GM19239 (cell line): ENCODE data around the gene COL1A2.

Source experiments
- DNase-seq: peaks from one replicate; pipeline ENCODE4 v3.0.0; 2011; ENCODE audit warnings: low spot score; ENCODE audit not compliant: insufficient read length
- FAIRE-seq: peaks from 2 replicates; lab custom pipeline; 2011; peaks lifted over from hg19 to GRCh38; lab: Jason Lieb, UNC

The COL1A2 gene

DNA sequence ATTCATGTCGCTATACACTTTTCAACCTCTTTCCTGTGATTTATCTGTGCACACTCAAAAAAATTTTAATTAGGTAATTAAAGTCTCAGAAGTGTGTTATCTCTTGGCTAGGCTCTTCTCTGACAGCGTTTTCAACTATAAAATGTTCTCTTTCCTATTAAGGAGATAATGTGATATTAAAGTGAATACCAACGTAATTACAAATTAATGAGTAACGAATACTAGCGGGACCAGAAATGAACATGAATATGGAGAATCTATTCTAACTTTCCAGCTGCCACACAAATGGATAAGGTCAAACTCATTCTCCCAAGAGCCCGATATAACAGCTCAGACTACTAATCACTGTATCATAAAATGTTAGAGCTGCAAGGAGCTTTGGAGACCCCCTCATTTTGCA, 12.0 kb downstream of the COL1A2 start:
- no peak for FAIRE-seq
- no peak for DNase-seq

DNA sequence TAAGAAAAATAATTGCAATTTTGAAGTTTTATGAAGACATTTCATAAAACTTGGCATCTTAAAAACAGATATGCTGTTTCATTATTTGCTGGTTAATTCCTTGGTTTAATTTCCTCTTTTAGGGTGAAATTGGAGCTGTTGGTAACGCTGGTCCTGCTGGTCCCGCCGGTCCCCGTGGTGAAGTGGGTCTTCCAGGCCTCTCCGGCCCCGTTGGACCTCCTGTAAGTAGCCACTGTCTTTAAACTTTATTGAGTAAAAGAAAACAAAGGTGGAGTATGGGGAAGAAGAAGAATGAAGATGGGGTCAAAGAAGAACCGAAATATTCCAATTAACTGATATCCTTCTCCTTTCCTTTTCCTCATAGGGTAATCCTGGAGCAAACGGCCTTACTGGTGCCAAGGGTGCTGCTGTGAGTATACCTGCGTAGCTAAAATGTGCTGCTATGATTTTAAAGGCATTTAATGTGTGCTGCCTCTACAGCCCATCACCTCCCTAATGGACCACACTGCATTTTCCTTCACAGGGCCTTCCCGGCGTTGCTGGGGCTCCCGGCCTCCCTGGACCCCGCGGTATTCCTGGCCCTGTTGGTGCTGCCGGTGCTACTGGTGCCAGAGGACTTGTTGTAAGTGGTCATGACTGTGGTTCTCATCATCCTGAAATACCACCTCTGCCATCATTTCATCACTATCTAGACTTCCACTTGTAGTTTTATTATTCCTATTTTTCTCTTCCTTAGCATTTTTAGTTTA, 14.7 kb downstream of the COL1A2 start:
- FAIRE-seq (no peak), DNase-seq (no peak)

DNA sequence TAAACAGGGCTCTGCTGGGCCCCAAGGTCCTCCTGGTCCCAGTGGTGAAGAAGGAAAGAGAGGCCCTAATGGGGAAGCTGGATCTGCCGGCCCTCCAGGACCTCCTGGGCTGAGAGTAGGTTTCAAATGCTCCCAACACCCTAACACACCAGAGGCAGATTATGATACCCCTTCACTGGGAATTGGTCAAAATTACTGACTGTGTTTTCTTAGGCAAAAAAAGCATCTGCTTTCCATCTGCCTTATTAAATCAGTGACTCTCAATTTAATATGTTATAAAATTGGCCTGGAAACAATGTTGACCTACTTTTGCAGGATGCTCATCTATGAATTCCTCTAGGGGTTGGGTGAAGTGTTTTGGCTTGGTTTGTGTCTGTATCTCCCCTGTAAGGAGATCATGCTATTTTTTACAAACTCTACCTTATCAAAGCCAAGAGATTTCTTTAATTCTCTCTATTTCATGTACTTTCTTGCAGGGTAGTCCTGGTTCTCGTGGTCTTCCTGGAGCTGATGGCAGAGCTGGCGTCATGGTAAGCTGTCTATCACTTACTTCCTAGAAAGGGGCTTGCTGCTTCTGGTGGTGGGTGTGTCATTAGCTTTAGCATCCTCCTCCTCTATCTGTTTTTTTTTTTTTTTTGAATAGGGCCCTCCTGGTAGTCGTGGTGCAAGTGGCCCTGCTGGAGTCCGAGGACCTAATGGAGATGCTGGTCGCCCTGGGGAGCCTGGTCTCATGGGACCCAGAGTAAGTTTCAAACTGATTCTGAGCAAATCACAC, 15.9 kb downstream of the COL1A2 start:
- DNase-seq: no peak
- FAIRE-seq: no peak

DNA sequence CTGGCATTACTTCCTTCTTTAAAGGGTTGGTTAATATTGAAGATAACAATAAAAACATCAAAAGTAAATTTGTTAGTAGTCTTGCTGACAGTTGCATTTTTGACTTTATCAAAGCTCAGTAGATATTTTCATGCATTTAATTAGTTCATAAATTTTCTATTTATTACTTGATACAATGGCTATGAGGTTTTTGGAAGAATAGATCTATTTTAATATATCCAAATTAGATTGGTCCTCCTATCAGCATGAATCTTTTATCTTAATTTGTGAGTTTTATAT, 16.4 kb downstream of the COL1A2 start:
- no peak for DNase-seq
- FAIRE-seq: no peak

DNA sequence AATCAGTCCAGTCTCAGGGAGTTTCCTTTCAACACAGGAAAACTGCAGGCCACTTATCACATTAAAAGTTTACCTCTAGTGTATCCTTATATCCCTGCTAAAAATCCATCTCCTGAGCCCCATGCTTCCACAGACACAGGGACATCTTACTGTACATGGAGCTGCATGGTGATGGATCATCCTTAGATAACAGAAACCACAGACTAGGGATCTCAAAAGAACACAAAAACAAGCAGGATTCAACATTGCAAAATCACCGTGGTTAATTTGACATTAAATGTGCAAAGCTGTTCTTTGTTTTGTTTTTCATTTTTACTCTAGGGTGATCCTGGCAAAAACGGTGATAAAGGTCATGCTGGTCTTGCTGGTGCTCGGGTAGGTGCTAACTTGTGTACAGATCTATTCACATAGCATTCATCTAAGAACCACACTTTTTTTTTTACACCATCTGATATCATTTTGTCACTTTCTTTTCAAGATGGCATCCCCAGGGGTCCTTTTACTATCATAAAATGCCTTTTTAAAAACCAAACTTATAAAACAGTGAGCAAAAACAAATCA, 18.1 kb downstream of the COL1A2 start:
- DNase-seq: no peak
- no peak for FAIRE-seq

DNA sequence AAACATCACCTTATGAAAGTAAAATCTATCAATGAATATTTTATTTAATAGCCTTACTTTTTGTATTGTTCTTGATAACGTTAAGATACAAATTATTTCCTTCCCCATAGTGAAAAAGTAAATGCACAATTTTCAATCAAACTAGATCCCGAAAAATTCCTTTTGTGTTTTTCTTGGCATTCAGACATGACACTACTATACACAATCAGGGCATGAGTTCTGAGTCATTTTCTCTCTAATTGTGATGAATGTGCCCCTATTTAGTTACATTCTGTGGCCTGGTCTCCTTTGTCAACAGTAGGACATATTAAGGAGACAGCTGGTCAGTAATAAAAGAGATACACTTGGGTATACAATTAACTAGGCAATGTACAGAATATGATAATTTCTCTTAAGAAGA, 19.8 kb downstream of the COL1A2 start:
- DNase-seq: no peak

DNA sequence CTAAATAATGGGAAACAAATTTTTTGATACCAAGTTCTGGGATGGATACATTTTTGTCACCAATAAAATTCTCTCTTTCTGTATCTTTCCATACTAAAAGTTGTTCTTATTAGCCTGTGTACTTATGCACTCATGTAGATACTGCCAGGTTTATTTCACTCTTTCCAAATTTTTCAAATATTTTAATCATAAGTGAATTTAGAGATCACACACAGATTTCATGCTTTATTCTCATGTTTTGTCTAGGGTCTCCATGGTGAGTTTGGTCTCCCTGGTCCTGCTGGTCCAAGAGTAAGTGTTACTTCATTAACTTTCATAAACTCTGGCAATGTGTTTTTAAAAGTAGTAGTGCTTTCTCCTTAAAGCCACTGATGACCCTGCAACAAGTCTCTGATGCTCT, 20.3 kb downstream of the COL1A2 start:
- no peak for DNase-seq
- FAIRE-seq: no peak

More for the DNA sequence above, 19.8 kb downstream of the COL1A2 start:
- no peak for FAIRE-seq

DNA sequence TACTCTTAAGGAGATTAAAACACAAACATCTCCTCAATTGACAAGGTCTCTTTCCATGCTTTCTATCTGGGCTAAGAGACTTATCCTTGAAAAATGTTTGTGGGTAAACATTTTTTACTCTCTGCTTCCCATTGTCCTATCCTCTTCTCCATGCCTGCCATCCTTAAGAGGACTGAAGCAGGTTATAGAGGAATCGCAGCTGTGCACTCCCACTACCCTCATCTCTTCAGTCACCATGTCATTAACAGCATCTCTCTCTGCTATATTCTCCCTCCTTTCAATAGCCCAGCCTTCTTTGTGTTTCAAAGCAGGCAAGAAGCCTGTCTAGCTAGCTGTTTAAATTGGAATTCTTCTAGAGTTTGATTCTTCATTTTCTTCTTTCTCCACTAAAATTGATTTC, 22.6 kb downstream of the COL1A2 start:
- no peak for FAIRE-seq
- DNase-seq: no peak

DNA sequence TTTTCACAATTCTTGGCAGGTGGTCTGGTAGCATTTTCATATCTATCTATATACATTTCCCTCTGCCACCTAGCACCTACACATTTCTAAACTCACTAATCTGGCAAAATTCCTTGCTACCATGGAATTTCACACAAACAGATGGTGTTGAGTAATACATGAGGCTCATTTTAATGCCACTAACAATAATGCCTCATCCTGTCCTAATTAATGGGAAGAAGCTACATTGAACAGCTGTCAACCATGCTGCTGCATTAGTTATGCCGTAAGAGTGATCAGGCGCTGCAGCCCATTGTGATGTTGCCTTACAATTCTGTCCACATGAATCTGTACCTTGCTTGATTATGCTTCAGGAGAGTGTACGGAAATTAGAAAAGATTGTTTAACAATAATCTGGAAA, 23.2 kb downstream of the COL1A2 start:
- no peak for FAIRE-seq
- no peak for DNase-seq

DNA sequence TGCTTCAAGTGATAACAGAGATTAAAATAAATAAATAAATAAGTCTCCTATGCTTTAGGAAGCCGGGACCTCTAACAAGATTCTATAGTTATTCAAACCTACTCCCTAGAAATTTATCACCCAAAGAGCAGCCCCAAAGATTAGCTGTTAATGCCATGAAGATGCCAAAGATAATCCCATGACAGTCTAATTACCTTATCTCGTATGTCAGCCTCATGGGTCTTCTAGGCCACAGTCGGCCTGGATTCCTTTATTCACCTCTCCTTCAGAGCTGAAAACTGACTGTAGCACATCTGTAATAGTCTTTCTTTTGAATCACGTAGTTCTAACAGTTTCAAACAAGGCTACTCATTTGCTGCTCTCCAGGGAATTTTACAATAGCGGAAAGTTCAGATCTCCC, 24.2 kb downstream of the COL1A2 start:
- FAIRE-seq: no peak
- DNase-seq: no peak

DNA sequence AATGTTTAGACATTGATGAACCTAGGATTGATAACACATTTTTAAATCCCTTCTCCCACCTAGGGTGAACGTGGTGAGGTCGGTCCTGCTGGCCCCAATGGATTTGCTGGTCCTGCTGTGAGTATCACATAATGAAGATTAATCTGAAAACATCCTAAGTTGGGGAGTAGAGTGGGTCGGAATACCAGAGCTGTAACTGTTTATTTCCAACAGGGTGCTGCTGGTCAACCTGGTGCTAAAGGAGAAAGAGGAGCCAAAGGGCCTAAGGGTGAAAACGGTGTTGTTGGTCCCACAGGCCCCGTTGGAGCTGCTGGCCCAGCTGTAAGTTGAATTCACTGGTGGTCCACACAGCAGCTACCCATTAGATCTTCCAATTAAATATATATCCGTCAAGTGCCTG, 25.6 kb downstream of the COL1A2 start:
- FAIRE-seq (no peak), DNase-seq (no peak)

DNA sequence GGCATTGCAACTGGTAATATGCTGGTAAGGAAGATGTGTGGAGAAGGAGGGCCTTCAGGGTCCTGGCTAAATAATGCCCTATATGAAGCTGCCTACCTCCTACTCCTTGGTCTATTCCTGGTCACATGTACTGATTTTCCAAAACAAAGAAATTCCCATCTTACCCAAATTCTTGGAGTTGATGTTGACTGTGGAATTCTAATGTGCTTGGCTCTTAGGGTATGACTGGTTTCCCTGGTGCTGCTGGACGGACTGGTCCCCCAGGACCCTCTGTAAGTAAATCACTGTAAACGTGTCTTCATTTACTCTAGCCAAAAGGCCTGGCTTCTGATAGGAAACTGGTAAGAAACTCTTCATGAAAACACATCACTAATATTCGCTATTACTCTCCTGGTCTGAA, 27.0 kb downstream of the COL1A2 start:
- FAIRE-seq: no peak
- DNase-seq: no peak

DNA sequence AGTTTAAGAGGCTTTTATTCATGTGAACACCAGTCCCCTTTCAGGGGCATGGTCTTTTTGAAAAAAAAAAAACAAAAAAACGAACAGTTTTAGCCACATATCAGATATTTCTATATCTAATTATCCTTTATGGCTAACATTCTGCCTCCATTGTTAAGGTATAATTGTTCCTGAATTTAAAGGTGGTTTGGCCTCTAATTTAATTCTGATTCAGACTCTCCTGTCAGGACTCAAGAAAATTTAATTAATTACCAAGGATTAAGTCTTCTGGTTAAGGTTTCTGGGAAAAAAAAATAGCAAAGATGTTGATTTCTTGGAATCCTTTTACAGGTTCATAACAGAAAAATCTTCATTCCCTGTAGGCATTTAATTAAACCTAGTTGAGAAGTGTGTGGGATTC, 27.4 kb downstream of the COL1A2 start:
- FAIRE-seq: no peak
- DNase-seq: no peak

DNA sequence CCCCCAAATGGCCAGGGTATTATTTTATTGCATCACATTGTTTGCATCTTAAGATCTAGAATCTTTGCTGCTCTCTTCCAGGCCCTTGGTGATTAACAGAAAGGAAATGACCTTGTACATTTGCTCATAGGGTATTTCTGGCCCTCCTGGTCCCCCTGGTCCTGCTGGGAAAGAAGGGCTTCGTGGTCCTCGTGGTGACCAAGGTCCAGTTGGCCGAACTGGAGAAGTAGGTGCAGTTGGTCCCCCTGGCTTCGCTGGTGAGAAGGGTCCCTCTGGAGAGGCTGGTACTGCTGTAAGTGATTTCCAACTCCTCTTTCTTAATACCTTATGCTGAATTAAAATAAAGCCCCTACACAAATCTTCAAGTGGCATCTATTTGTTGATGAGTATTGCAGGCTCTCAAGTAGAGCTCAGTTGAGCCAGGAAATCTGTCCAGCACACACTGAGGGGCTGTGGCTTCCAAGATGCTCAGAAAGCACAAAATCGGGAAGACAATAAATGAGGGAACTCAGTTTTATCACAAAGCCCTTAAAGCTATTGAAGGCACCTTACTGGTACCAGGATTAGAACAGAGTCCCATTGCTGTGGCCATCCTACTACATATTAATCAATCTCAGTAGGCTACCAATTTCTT, 28.2 kb downstream of the COL1A2 start:
- DNase-seq (no peak), FAIRE-seq (no peak)

DNA sequence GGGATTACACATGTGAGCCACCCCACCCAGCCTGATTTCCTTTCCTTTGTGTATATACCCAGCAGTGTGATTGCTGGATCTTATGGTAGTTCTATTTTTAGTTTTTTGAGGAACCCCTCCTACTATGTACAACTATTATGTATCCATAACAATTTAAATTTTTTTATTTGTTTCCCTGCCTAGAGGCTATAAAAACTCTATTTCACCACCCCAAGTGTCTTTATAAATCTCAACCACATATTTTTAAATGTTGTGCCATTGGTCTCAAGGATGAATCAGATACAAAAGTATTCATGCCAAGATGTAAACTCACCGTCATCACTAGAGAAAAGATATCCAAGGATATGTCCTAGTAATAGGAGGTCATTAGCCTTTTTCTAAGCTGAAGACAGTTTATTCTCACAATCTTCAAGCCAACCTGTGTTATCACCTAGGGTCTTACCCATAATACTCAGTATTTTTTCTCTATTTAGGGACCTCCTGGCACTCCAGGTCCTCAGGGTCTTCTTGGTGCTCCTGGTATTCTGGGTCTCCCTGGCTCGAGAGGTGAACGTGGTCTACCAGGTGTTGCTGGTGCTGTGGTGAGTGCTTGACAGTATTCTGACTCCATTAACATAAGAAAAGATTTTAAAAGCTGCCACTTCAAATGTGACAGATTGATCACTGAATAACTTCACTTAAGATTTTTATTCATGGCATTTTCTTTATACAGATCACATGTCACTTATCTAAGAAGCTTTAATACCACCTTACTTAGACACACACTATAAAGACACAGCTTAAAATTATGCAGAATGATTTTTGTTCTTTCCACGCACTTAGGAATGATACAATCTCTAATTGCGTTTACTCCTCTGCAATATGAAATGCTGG, 29.4 kb downstream of the COL1A2 start:
- DNase-seq: no peak
- FAIRE-seq: no peak

DNA sequence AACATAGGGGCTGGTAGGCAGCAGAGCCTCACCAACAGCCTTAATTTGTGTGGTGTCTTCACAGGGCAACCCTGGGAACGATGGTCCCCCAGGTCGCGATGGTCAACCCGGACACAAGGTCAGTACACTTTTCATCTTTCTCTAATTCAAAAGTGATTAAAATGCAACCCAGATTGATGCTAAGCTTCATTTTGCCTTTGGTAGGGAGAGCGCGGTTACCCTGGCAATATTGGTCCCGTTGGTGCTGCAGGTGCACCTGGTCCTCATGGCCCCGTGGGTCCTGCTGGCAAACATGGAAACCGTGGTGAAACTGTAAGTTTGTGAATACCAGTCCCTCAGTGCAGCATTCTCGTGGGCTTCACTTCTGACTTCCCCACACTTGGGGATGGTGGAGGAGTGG, 30.9 kb downstream of the COL1A2 start:
- DNase-seq (no peak), FAIRE-seq (no peak)

DNA sequence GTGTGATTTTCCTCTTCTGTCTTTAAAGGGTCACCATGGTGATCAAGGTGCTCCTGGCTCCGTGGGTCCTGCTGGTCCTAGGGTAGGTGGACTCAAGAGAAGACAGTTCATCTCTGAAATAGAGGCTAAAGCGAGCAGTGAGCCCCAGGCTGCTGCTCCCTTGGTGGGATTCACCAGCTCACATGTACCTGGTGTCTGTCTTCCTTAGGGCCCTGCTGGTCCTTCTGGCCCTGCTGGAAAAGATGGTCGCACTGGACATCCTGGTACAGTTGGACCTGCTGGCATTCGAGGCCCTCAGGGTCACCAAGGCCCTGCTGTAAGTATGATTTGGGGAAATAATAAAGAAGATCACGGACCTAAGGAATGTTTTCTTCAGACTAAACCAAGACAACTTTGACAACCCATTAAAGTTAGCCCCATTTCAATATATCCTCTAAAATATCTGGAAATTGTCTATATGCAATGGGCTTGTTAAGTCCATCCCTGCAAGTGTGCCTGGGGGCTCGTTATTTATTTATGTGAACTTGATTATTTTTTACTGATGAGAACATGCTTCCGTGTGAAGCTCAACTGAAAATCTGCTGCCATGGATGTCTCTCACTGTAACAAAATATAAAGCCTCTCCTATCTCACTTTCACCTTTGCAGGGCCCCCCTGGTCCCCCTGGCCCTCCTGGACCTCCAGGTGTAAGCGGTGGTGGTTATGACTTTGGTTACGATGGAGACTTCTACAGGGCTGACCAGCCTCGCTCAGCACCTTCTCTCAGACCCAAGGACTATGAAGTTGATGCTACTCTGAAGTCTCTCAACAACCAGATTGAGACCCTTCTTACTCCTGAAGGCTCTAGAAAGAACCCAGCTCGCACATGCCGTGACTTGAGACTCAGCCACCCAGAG, 32.5 kb downstream of the COL1A2 start:
- no peak for DNase-seq
- no peak for FAIRE-seq

DNA sequence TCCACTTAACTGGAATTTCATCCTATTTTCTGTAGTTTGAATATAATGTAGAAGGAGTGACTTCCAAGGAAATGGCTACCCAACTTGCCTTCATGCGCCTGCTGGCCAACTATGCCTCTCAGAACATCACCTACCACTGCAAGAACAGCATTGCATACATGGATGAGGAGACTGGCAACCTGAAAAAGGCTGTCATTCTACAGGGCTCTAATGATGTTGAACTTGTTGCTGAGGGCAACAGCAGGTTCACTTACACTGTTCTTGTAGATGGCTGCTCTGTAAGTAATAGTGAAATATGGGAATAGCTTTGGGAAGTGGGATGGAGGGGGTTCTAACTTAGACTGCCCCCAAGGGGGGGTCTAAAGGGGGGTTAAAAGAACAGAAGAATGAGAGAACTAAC, 34.5 kb downstream of the COL1A2 start:
- DNase-seq: no peak
- FAIRE-seq: no peak

DNA sequence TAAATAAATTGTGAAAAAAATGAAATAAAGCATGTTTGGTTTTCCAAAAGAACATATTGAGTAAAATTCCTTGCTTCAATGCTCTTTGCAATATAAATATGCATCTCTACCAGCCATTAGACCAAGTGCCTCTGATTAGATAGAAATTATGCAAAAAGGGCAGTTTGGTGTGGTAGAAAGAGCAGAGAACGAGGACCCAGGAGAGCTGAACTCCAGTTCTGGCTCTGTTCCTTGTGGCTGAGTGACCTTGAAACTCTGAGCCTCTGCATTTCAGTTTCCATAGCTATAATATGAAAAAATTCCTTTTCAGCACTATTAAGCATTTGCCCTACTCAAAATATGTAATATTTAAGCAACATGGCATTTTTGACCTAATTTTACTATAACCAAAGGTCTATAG, 36.5 kb downstream of the COL1A2 start:
- no peak for DNase-seq
- FAIRE-seq: no peak
